Natural killer cell treated with Interleukin-12 subunit alpha and Interleukin-12 subunit beta and Interleukin-15 and Interleukin-18, amount 100 ng/mL, for 72 hours (primary cell): Measurements from ENCODE around the gene PSMA5. TPM values are rescaled to one million over a fixed set of nuclear protein-coding genes. Genes with fewer than 3 reads are reported as not detected.
"Not testable (repeated sequence)": the region's sequence is repeated elsewhere in the genome, so short reads cannot be mapped to it uniquely, and the experiment has no call there.

Experiments
- ATAC-seq, 2 donors: fragments of 150-1000 bp; cut with Tn5 transposase in 1 of 2; sonication (Bioruptor Pico), chemical (Tn5 transposase) in 1 of 2; 2 replicates each; pipeline ENCODE4 v1.10.0; 2021
- DNase-seq: peaks from one replicate; pipeline ENCODE4 v3.0.0; 2022; ENCODE audit warnings: low spot score
- H3K27ac Mint-ChIP-seq, 2 donors: 1 replicate in 1 of 2; 2 replicates in 1 of 2; pipeline ENCODE4 v1.8.0; 2022; ENCODE audit warnings: mixed read lengths in 2 of 2, mild to moderate bottlenecking in 1 of 2, moderate library complexity in 1 of 2
- H3K27me3 Mint-ChIP-seq, 2 donors: 1 replicate in 1 of 2; 2 replicates in 1 of 2; pipeline ENCODE4 v1.8.0; 2022; ENCODE audit warnings: mixed read lengths in 2 of 2
- H3K36me3 Mint-ChIP-seq: one replicate; pipeline ENCODE4 v1.8.0; 2022; ENCODE audit warnings: mixed read lengths
- H3K4me1 Mint-ChIP-seq, 2 donors: 1 replicate in 1 of 2; 2 replicates in 1 of 2; pipeline ENCODE4 v1.8.0; 2022; ENCODE audit warnings: low read depth in 2 of 2, mixed read lengths in 2 of 2, mild to moderate bottlenecking in 1 of 2
- H3K4me3 Mint-ChIP-seq: one replicate; pipeline ENCODE4 v1.8.0; 2022; ENCODE audit warnings: mixed read lengths
- H3K9me3 Mint-ChIP-seq: 2 replicates; pipeline ENCODE4 v1.8.0; 2022; ENCODE audit warnings: mixed read lengths
- total RNA-seq, 2 donors: library from RNA; stranded (reverse); gene quantifications; one replicate each; pipeline ENCODE4 v1.2.3, GENCODE V29; 2022

The PSMA5 gene
- 100 to 1,000 TPM; 194 to 201 TPM for total RNA-seq

DNA sequence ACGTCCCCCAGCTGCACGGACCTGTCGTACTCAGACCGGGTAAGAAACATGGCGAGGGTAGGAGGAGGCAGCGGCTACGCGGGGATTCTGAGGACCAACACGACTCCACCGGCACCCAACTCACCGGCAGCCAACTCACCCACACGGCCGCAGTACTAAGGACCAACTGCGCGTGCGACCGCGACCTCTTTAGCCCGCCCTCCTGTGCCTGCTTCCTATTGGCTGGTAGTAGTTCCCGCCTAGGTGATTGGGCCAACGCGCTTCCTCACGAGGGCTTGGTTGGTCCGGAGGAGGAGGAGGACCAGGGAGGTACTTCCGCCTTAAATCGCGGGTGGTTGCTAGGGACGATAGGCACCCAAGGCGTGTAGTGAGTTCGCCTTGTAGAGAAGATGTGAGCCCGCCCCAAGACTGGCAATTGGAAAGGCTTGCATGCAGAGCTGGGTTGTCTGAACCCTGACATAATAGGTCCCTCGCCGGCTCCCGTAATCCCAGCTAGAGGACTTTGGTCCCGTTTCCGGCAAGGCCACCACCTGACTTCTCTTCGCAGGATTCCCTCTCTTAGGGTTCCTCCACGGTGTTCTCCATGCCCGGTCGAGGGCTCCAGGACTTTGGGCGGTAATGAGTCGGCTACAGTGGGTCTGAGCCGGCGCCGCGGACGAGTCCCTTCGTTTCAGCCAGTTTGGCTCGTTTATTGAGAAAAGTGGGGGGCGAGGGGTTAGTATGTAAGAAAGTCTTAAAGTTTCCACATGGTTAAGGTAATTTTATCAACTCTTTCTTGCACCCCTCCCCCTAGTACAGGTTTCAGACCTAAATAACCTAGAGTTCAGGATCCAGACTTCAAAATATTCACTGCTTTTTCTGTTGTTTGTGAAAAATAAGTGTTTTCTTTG is at the start of gene PSMA5:
Gene PSMA5, minus strand, starts transcription at position 168 of the 890 bp plus-strand sequence. Its CDS starts 118 bp downstream, at position 50.
- peaks cover 0 to 4% of the 10 kb centered on the region in 2 donors for H3K27me3 Mint-ChIP-seq
- peaks cover 28 to 30% of the 10 kb centered on the region in 2 donors for H3K4me1 Mint-ChIP-seq
- peak; percentile 96 for DNase-seq
- H3K36me3 Mint-ChIP-seq = peaks cover 14% of the 10 kb centered on the region
- no peaks in the 10 kb centered on the region for H3K9me3 Mint-ChIP-seq
- peak; percentile 97 to 99 for ATAC-seq
- H3K27ac Mint-ChIP-seq = peak within 1 kb of the TSS; percentile 75 to 81
- H3K4me3 Mint-ChIP-seq = peak within 1 kb of the TSS; percentile 94

DNA sequence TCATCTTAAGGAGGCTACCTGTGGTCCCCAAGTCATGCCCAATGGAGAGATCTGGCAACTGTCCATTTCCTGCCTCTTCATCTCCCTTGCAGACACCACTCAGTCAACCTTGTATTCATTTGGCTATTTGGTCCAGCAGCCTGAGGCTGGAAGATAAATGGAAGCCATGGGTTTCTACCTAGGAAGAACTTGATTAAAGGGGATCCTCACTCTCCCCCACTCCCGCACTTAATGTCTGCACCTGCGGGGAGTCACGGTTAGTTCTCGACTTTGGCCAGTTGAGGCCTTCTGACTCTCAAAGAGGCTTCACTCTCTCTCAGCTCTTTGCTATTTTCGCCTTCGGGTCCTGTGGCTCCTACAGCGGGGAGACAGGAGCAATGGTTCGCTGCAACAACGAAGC is 49.0 kb upstream of the PSMA5 start:
- H3K9me3 Mint-ChIP-seq = no peaks in the 10 kb centered on the region
- H3K36me3 Mint-ChIP-seq = no peaks in the 10 kb centered on the region
- DNase-seq (no peak), ATAC-seq (no peak)
- H3K27me3 Mint-ChIP-seq = peaks cover 35 to 38% of the 10 kb centered on the region in 2 donors
- H3K4me1 Mint-ChIP-seq = peaks cover 8% of the 10 kb centered on the region in 2 donors
- H3K27ac Mint-ChIP-seq = no peak overlapping the region
- H3K4me3 Mint-ChIP-seq = no peak overlapping the region

GRCh38 chr1:109474697-109475096 is 48.4 kb upstream of the PSMA5 start:
- peaks cover 37% of the 10 kb centered on the region in 2 donors for H3K27me3 Mint-ChIP-seq
- no peak overlapping the region for H3K27ac Mint-ChIP-seq
- peaks cover 7 to 8% of the 10 kb centered on the region in 2 donors for H3K4me1 Mint-ChIP-seq
- ATAC-seq (no peak), DNase-seq (no peak)
- H3K36me3 Mint-ChIP-seq = no peaks in the 10 kb centered on the region
- H3K9me3 Mint-ChIP-seq = no peaks in the 10 kb centered on the region
- no peak overlapping the region for H3K4me3 Mint-ChIP-seq

DNA sequence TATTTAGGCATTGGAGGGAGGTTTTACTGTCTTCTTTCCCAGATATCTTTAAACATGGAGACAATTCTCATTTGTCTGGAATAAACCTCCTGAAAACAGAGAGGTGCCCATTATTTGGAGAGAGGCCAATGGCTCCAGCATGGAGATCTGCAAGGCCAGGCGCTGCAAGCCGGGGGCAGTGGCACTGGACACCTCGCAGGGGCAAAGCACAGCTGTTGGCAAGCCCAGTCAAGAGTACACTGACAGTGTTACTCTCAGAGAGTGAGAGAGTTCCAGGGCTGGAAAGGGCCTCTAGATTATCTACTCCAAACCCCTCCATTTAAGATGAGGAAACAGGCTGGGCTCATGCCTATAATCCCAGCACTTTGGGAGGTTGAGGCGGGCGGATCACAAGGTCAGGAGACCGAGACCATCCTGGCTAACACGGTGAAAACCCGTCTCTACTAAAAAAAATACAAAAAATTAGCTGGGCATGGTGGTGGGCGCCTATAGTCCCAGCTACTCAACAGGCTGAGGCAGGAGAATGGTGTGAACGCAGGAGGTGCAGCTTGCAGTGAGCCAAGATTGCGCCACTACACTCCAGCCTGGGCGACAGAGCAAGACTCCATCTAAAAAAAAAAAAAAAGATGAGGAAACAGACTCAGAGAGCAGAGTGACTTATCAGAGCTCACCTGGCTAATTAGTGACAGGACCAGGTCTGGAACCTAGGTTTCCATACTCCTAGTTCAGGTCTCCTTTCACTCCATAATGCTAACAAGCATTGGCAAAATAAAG is 47.2 kb upstream of the PSMA5 start:
- H3K27ac Mint-ChIP-seq, ATAC-seq, H3K9me3 Mint-ChIP-seq, DNase-seq, H3K36me3 Mint-ChIP-seq, H3K4me3 Mint-ChIP-seq, H3K4me1 Mint-ChIP-seq: not testable (repeated sequence)
- peaks cover 35 to 36% of the 10 kb centered on the region in 2 donors for H3K27me3 Mint-ChIP-seq

DNA sequence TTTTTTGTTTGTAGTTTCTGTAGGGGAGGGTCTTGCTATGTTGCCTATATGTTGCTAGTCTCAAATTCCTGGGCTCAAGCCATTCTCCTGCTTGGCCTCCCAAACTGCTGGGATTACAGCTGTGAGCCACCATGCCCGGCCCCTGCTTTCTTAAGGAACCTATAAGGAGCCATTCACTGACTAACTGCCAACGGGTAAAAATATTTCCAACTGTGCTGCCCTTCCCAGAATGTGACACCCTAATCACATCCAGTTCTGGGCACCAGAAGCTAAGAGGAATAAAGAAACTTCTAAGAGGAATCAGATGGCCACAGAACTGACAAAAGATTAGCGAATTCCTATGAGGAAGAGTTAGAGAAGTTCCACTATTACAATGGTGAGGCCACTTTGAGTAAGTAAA is 46.5 kb upstream of the PSMA5 start:
- no peaks in the 10 kb centered on the region for H3K4me1 Mint-ChIP-seq
- ATAC-seq = no peak
- H3K4me3 Mint-ChIP-seq = no peak overlapping the region
- no peaks in the 10 kb centered on the region for H3K36me3 Mint-ChIP-seq
- no peaks in the 10 kb centered on the region for H3K9me3 Mint-ChIP-seq
- DNase-seq = no peak
- peaks cover 40 to 42% of the 10 kb centered on the region in 2 donors for H3K27me3 Mint-ChIP-seq
- no peak overlapping the region for H3K27ac Mint-ChIP-seq

DNA sequence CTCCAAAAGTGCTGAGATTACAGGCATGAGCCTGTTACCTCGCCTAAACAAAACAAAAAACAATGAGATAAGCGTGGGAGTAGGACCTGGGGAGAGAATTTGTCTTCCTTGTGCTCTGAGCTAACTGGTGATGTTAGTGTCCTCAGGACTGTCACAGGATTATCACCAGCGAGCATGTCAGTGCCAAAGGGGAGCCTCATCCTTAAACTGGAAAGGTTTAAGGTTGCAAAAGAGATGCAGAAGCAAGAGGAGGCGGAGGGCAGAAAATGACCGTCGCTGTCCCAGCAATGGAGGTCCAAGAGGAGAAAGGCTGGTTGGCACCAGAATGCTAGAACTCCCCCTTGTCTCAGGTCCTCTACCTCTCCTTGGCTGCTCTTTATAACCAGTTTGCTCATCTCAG is 44.0 kb upstream of the PSMA5 start:
- Mint-ChIP-seq H3K9me3 (no peaks in the 10 kb centered on the region), H3K36me3 (no peaks in the 10 kb centered on the region), H3K4me1 (peaks cover 0 to 3% of the 10 kb centered on the region in 2 donors), H3K27me3 (peaks cover 40 to 48% of the 10 kb centered on the region in 2 donors), H3K4me3 (no peak overlapping the region), H3K27ac (no peak overlapping the region)
- no peak for ATAC-seq
- no peak for DNase-seq

GRCh38 chr1:109468903-109469302 is 42.7 kb upstream of the PSMA5 start:
- H3K27me3 Mint-ChIP-seq = peaks cover 52 to 61% of the 10 kb centered on the region in 2 donors
- peaks cover 0 to 3% of the 10 kb centered on the region in 2 donors for H3K4me1 Mint-ChIP-seq
- no peak for DNase-seq
- H3K4me3 Mint-ChIP-seq = no peak overlapping the region
- H3K27ac Mint-ChIP-seq = no peak overlapping the region
- ATAC-seq = no peak
- no peaks in the 10 kb centered on the region for H3K9me3 Mint-ChIP-seq
- no peaks in the 10 kb centered on the region for H3K36me3 Mint-ChIP-seq

DNA sequence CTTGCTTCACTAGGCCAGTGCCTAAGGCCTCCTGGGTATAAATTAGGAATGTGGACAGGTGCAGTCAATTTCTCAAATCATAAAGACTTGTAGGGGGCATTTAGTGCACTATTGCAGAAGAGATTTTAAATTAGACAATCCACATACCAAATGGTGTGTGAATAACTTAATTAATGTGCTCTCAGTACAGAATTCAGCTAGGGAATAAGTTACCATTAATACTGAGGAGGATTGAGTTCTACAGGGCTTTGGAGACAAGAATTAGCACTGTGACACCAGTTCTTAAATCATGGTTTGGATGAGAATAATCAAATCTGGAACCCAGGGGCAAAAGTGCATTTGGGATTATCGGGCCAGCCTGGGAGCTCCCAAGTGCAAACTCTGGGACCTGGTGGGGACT is 41.8 kb upstream of the PSMA5 start:
- no peak for DNase-seq
- Mint-ChIP-seq H3K9me3 (no peaks in the 10 kb centered on the region), H3K27me3 (peaks cover 50 to 60% of the 10 kb centered on the region in 2 donors), H3K27ac (no peak overlapping the region), H3K4me3 (no peak overlapping the region), H3K4me1 (peaks cover 0 to 3% of the 10 kb centered on the region in 2 donors), H3K36me3 (no peaks in the 10 kb centered on the region)
- no peak for ATAC-seq

GRCh38 chr1:109467301-109467777 is 41.1 kb upstream of the PSMA5 start:
- DNase-seq (no peak), ATAC-seq (peak in 1 of 2 donors; percentile 5)
- H3K9me3 Mint-ChIP-seq = no peaks in the 10 kb centered on the region
- no peak overlapping the region for H3K27ac Mint-ChIP-seq
- H3K36me3 Mint-ChIP-seq = no peaks in the 10 kb centered on the region
- H3K27me3 Mint-ChIP-seq = peaks cover 50 to 59% of the 10 kb centered on the region in 2 donors
- no peak overlapping the region for H3K4me3 Mint-ChIP-seq
- H3K4me1 Mint-ChIP-seq = peaks cover 0 to 3% of the 10 kb centered on the region in 2 donors

- Mint-ChIP-seq H3K4me1 (peaks cover 0 to 3% of the 10 kb centered on the region in 2 donors), H3K9me3 (no peaks in the 10 kb centered on the region), H3K27ac (no peak within 1 kb of the TSS), H3K4me3 (peak within 1 kb of the TSS; percentile 66), H3K27me3 (peaks cover 53 to 63% of the 10 kb centered on the region in 2 donors), H3K36me3 (no peaks in the 10 kb centered on the region)
- no peak for DNase-seq
- peak; percentile 56 to 66 for ATAC-seq
Observed at GRCh38 chr1:109466452-109467300, 40.4 kb upstream of the PSMA5 start, which contains the start of gene SYPL2. Gene SYPL2 (plus strand): TSS chr1:109466546. CDS start chr1:109466844, 298 bp downstream.

GRCh38 chr1:109466125-109466451 is 39.8 kb upstream of the PSMA5 start:
- Mint-ChIP-seq H3K9me3 (no peaks in the 10 kb centered on the region), H3K27me3 (peaks cover 57 to 67% of the 10 kb centered on the region in 2 donors)

DNA sequence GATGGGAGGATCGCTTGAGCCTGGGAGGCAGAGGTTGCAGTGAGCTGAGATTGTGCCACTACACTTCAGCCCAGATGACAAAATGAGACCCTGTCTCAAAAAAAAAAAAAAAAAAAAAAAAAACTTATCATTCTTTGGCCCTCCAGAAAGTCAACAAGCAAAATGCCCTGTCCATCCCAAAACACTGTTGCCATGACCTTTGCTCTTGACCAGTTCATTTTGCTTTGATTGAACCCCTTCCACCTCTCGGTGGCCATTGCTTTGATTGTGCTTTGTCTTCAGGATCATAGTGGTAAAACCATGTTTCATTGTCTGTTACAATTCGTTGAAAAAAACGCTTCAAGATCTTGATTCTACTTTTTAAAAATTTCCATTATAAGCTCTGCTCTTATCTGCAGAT is 31.6 kb upstream of the PSMA5 start:
- Mint-ChIP-seq H3K27me3 (peaks cover 37 to 38% of the 10 kb centered on the region in 2 donors), H3K36me3 (peaks cover 10% of the 10 kb centered on the region)

More at GRCh38 chr1:109466125-109466451, 39.8 kb upstream of the PSMA5 start:
- H3K4me1 Mint-ChIP-seq = peaks cover 0 to 3% of the 10 kb centered on the region in 2 donors
- DNase-seq = no peak
- H3K4me3 Mint-ChIP-seq = peak overlapping the region; percentile 66
- H3K27ac Mint-ChIP-seq = no peak overlapping the region
- no peaks in the 10 kb centered on the region for H3K36me3 Mint-ChIP-seq
- ATAC-seq = no peak

GRCh38 chr1:109454497-109455133 is 28.4 kb upstream of the PSMA5 start:
- Mint-ChIP-seq H3K36me3 (peaks cover 10% of the 10 kb centered on the region), H3K4me1 (no peaks in the 10 kb centered on the region), H3K27me3 (peaks cover 30 to 34% of the 10 kb centered on the region in 2 donors), H3K27ac (no peak overlapping the region), H3K9me3 (no peaks in the 10 kb centered on the region), H3K4me3 (no peak overlapping the region)
- ATAC-seq = no peak
- DNase-seq = no peak

More for the DNA sequence above, 31.6 kb upstream of the PSMA5 start:
- DNase-seq = no peak
- H3K27ac Mint-ChIP-seq = no peak overlapping the region
- no peaks in the 10 kb centered on the region for H3K4me1 Mint-ChIP-seq
- H3K9me3 Mint-ChIP-seq = no peaks in the 10 kb centered on the region
- no peak overlapping the region for H3K4me3 Mint-ChIP-seq
- ATAC-seq = no peak
